PC-3 (cell line): Measurements from ENCODE around the gene PHF12. TPM values are rescaled to one million over a fixed set of nuclear protein-coding genes. Genes with fewer than 3 reads are reported as not detected.

Experiments
- ATAC-seq: fragments of 200-7000 bp; cut with Tn5 transposase; 2 replicates; pipeline ENCODE4 v1.9.1; 2020; ENCODE audit warnings: mild to moderate bottlenecking, moderate library complexity
- BruUV-seq: library from RNA; stranded (reverse); fragments of 400-500 nt; replicated peaks from 2 replicates; lab custom pipeline; 2021; lab: Mats Ljungman, UMichigan
- CTCF ChIA-PET: fragments of 300-600 bp; sonication (Branson Sonifier 250); formaldehyde crosslinking; loops from one replicate; lab custom pipeline; 2022; ENCODE audit warnings: antibody characterized with exemption; lab: Charles Lee
- POLR2A ChIA-PET: fragments of 300-600 bp; sonication (Branson Sonifier 250); formaldehyde crosslinking; loops from one replicate; lab custom pipeline; 2022; ENCODE audit warnings: antibody characterized with exemption; ENCODE audit not compliant: unreplicated experiment; lab: Charles Lee
- DNase-seq: peaks from one replicate; pipeline ENCODE4 v3.0.0-alpha.2; 2015
- H2AFZ ChIP-seq: fragments of 300-600 bp; sonication (generic); 2 replicates; pipeline ENCODE4 v1.6.0; 2016; ENCODE audit warnings: antibody characterized with exemption, low read length
- H3F3A ChIP-seq: fragments of 300-600 bp; sonication (generic); one replicate; pipeline ENCODE4 v1.6.0; 2017; ENCODE audit warnings: antibody characterized with exemption, low read length, control low read depth, mild to moderate bottlenecking; ENCODE audit not compliant: unreplicated experiment
- H3K27ac ChIP-seq: fragments of 300-600 bp; sonication (generic); 2 replicates; pipeline ENCODE4 v1.5.1; 2016; ENCODE audit warnings: mild to moderate bottlenecking, low read length
- H3K27me3 ChIP-seq: fragments of 300-600 bp; sonication (generic); 2 replicates; pipeline ENCODE4 v1.6.1; 2016; ENCODE audit warnings: low read length, mixed read lengths
- H3K36me3 ChIP-seq: fragments of 300-600 bp; sonication (generic); 2 replicates; pipeline ENCODE4 v1.6.1; 2016; ENCODE audit warnings: low read depth, mixed run types, low read length, mixed read lengths
- H3K4me1 ChIP-seq: fragments of 300-600 bp; sonication (generic); 2 replicates; pipeline ENCODE4 v1.5.1; 2016; ENCODE audit warnings: low read length; ENCODE audit not compliant: insufficient read depth
- H3K4me2 ChIP-seq: fragments of 300-600 bp; sonication (generic); 2 replicates; pipeline ENCODE4 v1.6.0; 2016; ENCODE audit warnings: low read length
- H3K4me3 ChIP-seq: fragments of 300-600 bp; sonication (generic); 2 replicates; pipeline ENCODE4 v1.5.1; 2016; ENCODE audit warnings: mild to moderate bottlenecking, low read length, mixed read lengths
- H3K79me2 ChIP-seq: fragments of 300-600 bp; sonication (generic); 2 replicates; pipeline ENCODE4 v1.6.1; 2017; ENCODE audit warnings: low read length, mixed read lengths
- H3K9ac ChIP-seq: fragments of 300-600 bp; sonication (generic); 2 replicates; pipeline ENCODE4 v1.6.0; 2016; ENCODE audit warnings: mild to moderate bottlenecking, low read length
- H3K9me2 ChIP-seq: fragments of 300-600 bp; sonication (generic); replicated peaks from 2 replicates; pipeline ENCODE4 v1.6.1; 2016; ENCODE audit warnings: mixed run types, low read length, mixed read lengths
- H3K9me3 ChIP-seq: fragments of 300-600 bp; sonication (generic); 2 replicates; pipeline ENCODE4 v1.6.1; 2016; ENCODE audit warnings: low read length, mixed read lengths
- H4K20me1 ChIP-seq: fragments of 300-600 bp; sonication (generic); 2 replicates; pipeline ENCODE4 v1.6.1; 2016; ENCODE audit warnings: low read length, mixed read lengths
- CTCF ChIP-seq: fragments of 300-600 bp; sonication (generic); conservative IDR thresholded peaks from 2 replicates; pipeline ENCODE4 v1.5.1; 2017; ENCODE audit warnings: antibody characterized with exemption, low read depth, mild to moderate bottlenecking, low read length
- EZH2 ChIP-seq: fragments of 300-600 bp; sonication (generic); IDR thresholded peaks from one replicate; pipeline ENCODE4 v1.6.1; 2017; ENCODE audit warnings: antibody characterized with exemption, mild to moderate bottlenecking, low read length; ENCODE audit not compliant: unreplicated experiment
- EZH2phosphoT487 ChIP-seq: fragments of 300-600 bp; sonication (generic); IDR thresholded peaks from 2 replicates; pipeline ENCODE4 v1.6.1; 2018; ENCODE audit warnings: mild to moderate bottlenecking, antibody characterized with exemption, low read length, borderline replicate concordance
- intact Hi-C: fragments of 100-400 bp; cut with micrococcal nuclease; formaldehyde crosslinking; loops from 2 replicates; pipeline ENCODE4 v1.9.0; 2023
- total RNA-seq: library from RNA; depleted of rRNA; stranded (reverse); fragments of >200 nt; gene quantifications from 2 replicates; pipeline ENCODE4 v1.2.3, GENCODE V29; 2014

PHF12 gene
- total RNA-seq, 1 experiment from 2014 or later: 25.0 TPM

- no peak overlapping the region for H3K27ac ChIP-seq
- no peaks in the 10 kb centered on the region for H3K9me2 ChIP-seq
- no peaks in the 10 kb centered on the region for H3K9me3 ChIP-seq
- no peaks in the 10 kb centered on the region for H3K4me1 ChIP-seq
- no peak for ATAC-seq
- POLR2A ChIA-PET: interaction anchor here (0.6 kb wide), 1 partner anchor 129 kb away, joined by 16 read pairs; no protein-coding TSS in a partner anchor
- no peaks in the 10 kb centered on the region for H4K20me1 ChIP-seq
- TF ChIP-seq EZH2phosphoT487: no peak
- TF ChIP-seq EZH2: no peak
- TF ChIP-seq CTCF: no peak
- H3K4me2 ChIP-seq: no peak overlapping the region
- no peaks in the 10 kb centered on the region for H3K27me3 ChIP-seq
- no peaks in the 10 kb centered on the region for H3F3A ChIP-seq
- H3K36me3 ChIP-seq: no peaks in the 10 kb centered on the region
- H3K4me3 ChIP-seq: no peak overlapping the region
- no peak overlapping the region for H3K9ac ChIP-seq
- no peaks in the 10 kb centered on the region for H3K79me2 ChIP-seq
- intact Hi-C loops: no loop called here
- CTCF ChIA-PET: no interaction called here
- BruUV-seq: no TSS peak
- no peak overlapping the region for H2AFZ ChIP-seq
- DNase-seq: no peak
Measured at GRCh38 chr17:28881533-28882056, 69.7 kb downstream of the PHF12 start.

GRCh38 chr17:28880572-28880945 is 70.8 kb downstream of the PHF12 start:
- no peak for DNase-seq
- ChIA-PET CTCF (no interaction called here), POLR2A (no interaction called here)
- no peaks in the 10 kb centered on the region for H3K27me3 ChIP-seq
- ATAC-seq: no peak
- intact Hi-C loops: no loop called here
- H3K4me3 ChIP-seq: no peak overlapping the region
- no TSS peak for BruUV-seq
- no peaks in the 10 kb centered on the region for H3K79me2 ChIP-seq
- no peaks in the 10 kb centered on the region for H3K36me3 ChIP-seq
- H3K4me1 ChIP-seq: 0 out of 2 replicates have a peak, but pooled peaks cover 4% of the 10 kb centered on the region
- no peak for TF ChIP-seq EZH2phosphoT487
- no peak for TF ChIP-seq CTCF
- no peak for TF ChIP-seq EZH2
- H3K9ac ChIP-seq: no peak overlapping the region
- H3F3A ChIP-seq: no peaks in the 10 kb centered on the region
- H3K4me2 ChIP-seq: no peak overlapping the region
- no peak overlapping the region for H3K27ac ChIP-seq
- H4K20me1 ChIP-seq: no peaks in the 10 kb centered on the region
- no peaks in the 10 kb centered on the region for H3K9me3 ChIP-seq
- no peaks in the 10 kb centered on the region for H3K9me2 ChIP-seq
- no peak overlapping the region for H2AFZ ChIP-seq

GRCh38 chr17:28879886-28880571 is 71.3 kb downstream of the PHF12 start:
- no peaks in the 10 kb centered on the region for H3K9me3 ChIP-seq
- H3K9me2 ChIP-seq: no peaks in the 10 kb centered on the region
- H3K79me2 ChIP-seq: no peaks in the 10 kb centered on the region
- intact Hi-C loops: no loop called here
- H3K36me3 ChIP-seq: no peaks in the 10 kb centered on the region
- no peak overlapping the region for H3K27ac ChIP-seq
- no peak overlapping the region for H3K4me2 ChIP-seq
- TSS peak; percentile 37 for BruUV-seq
- no peak overlapping the region for H2AFZ ChIP-seq
- ChIA-PET CTCF (interaction anchor here (0.9 kb wide), 1 partner anchor 116 kb away, joined by 12 read pairs; no protein-coding TSS in a partner anchor), POLR2A (interaction anchor here (0.6 kb wide), 1 partner anchor 13 kb away, joined by 3 read pairs; no protein-coding TSS in a partner anchor)
- ATAC-seq: no peak
- 0 out of 2 replicates have a peak, but pooled peaks cover 4% of the 10 kb centered on the region for H3K4me1 ChIP-seq
- no peaks in the 10 kb centered on the region for H3F3A ChIP-seq
- no peak overlapping the region for H3K4me3 ChIP-seq
- no peak for TF ChIP-seq CTCF
- TF ChIP-seq EZH2phosphoT487: no peak
- TF ChIP-seq EZH2: no peak
- no peaks in the 10 kb centered on the region for H4K20me1 ChIP-seq
- DNase-seq: no peak
- no peak overlapping the region for H3K9ac ChIP-seq
- H3K27me3 ChIP-seq: no peaks in the 10 kb centered on the region
